ENCODE measurements around the gene BDKRB2. TPM values are rescaled to one million over a fixed set of nuclear protein-coding genes. Genes with fewer than 3 reads are reported as not detected.

The BDKRB2 gene
- total and polyA plus RNA-seq, 2 of the 4 experiments (the other 2 are of a cell fraction), result 60.9 to 73.1 TPM

- no peak for ATAC-seq (ENCODE audit: low read depth)
- Histone ChIP-seq H4K8ac (ENCODE audit: low read depth in 2 of 2, low read length in 2 of 2) (peak overlapping the region; percentile 79 to 92), H2BK20ac (ENCODE audit: low read depth, low read length) (peak overlapping the region; percentile 96), H2BK5ac (ENCODE audit: low read depth, low read length, poor library complexity, severe bottlenecking) (peak overlapping the region; percentile 97), H3K9ac (ENCODE audit: low read depth, low read length) (no peak overlapping the region), H3K9me3 (ENCODE audit: control insufficient read depth, insufficient read depth, low read length) (no peaks in the 10 kb centered on the region), H3K9me1 (ENCODE audit: insufficient read depth, low read length) (peaks cover 32% of the 10 kb centered on the region), H3K14ac (replicated peaks; ENCODE audit: low read depth, low read length) (peak overlapping the region; percentile 87), H3K79me1 (ENCODE audit: low read depth in 1 of 2, low read length in 2 of 2) (peaks cover 15 to 61% of the 10 kb centered on the region in 2 experiments; a peak in 3 of 4 replicates), H3K23ac (ENCODE audit: low read depth, low read length) (peak overlapping the region; percentile 92; the same call in 1 of the 2 replicates), H3K4ac (ENCODE audit: low read depth, low read length) (peak overlapping the region; percentile 99), H2BK15ac (ENCODE audit: low read depth, low read length) (peak overlapping the region; percentile 80), H4K91ac (ENCODE audit: insufficient read depth, low read depth, low read length) (peak overlapping the region; percentile 99), H3K4me3 (ENCODE audit: insufficient read depth, low read depth, low read length) (no peak overlapping the region), H3K56ac (ENCODE audit: extremely low read depth, insufficient read depth, low read length) (peak overlapping the region; percentile 92), H2AFZ (replicated peaks; ENCODE audit: low read length, poor library complexity) (peak overlapping the region; percentile 62), H3K27ac (ENCODE audit: insufficient read depth, low read length) (peak overlapping the region; percentile 91), H2AK9ac (replicated peaks; ENCODE audit: low read depth, low read length, poor library complexity) (peak overlapping the region; percentile 89), H4K20me1 (ENCODE audit: insufficient read depth, low read length) (no peaks in the 10 kb centered on the region), H3K36me3 (ENCODE audit: control insufficient read depth, insufficient read depth, low read length) (peaks cover 7% of the 10 kb centered on the region; the same call in 1 of the 2 replicates), H3K27me3 (ENCODE audit: control insufficient read depth, insufficient read depth, low read length) (no peaks in the 10 kb centered on the region), H2AK5ac (ENCODE audit: low read depth, low read length) (peak overlapping the region; percentile 97), H3K18ac (ENCODE audit: low read depth, low read length) (peak overlapping the region; percentile 84), H3K4me2 (ENCODE audit: low read depth, low read length) (no peak overlapping the region), H3K4me1 (ENCODE audit: control insufficient read depth, insufficient read depth, low read length) (peaks cover 43% of the 10 kb centered on the region), H4K5ac (ENCODE audit: low read depth, low read length) (peak overlapping the region; percentile 87), H2BK120ac (ENCODE audit: low read depth, low read length) (peak overlapping the region; percentile 99)
- ChIA-PET CTCF (interaction anchor here (1.4 to 1.6 kb wide), 2 partner anchors 124 to 151 kb away, joined by 3 to 4 read pairs; no protein-coding TSS in a partner anchor), POLR2A (ENCODE audit: unreplicated experiment) (no interaction called here)
- in situ Hi-C loops (cut with MboI; ENCODE audit: low sequenced_read_pairs), result loop anchor here (25.0 kb wide), 1 partner anchor 714 kb away; the partner anchor contains the start of gene GLRX5
- dilution Hi-C loops (cut with HindIII; ENCODE audit: low sequenced_read_pairs, unreplicated experiment), result no loop called here
- BruUV-seq (replicated peaks), result no TSS peak
- 71% methylated on average over 1 of the region's 4 CpGs; no CpG with 5 or more reads in 1 of the 2 experiments for WGBS, 2 experiments (ENCODE audit: extremely low coverage in 2 of 2, insufficient read length in 1 of 2)
- DNase-seq, result no peak
- intact Hi-C loops (cut with micrococcal nuclease), result no loop called here
- TF ChIP-seq, protein P1, sequence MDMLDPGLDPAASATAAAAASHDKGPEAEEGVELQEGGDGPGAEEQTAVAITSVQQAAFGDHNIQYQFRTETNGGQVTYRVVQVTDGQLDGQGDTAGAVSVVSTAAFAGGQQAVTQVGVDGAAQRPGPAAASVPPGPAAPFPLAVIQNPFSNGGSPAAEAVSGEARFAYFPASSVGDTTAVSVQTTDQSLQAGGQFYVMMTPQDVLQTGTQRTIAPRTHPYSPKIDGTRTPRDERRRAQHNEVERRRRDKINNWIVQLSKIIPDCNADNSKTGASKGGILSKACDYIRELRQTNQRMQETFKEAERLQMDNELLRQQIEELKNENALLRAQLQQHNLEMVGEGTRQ (IDR thresholded peaks at IDR 0.05; ENCODE audit: low read depth, low read length), result 0 out of 2 replicates have a peak, but pooled peaks have one; percentile 32
- TF ChIP-seq RAD21 (IDR thresholded peaks at IDR 0.05; ENCODE audit: low read length) (no peak), NFE2L2 (IDR thresholded peaks at IDR 0.05; ENCODE audit: low read depth, low read length) (no peak), CHD1 (IDR thresholded peaks at IDR 0.05; ENCODE audit: low read depth, low read length) (no peak), RFX5 (IDR thresholded peaks at IDR 0.05; ENCODE audit: low read depth, low read length) (no peak), POLR2A (IDR thresholded peaks at IDR 0.05; ENCODE audit: low read depth, low read length) (no peak), CEBPB (IDR thresholded peaks at IDR 0.05; ENCODE audit: low read depth, low read length) (no peak), SMC3 (IDR thresholded peaks at IDR 0.05; ENCODE audit: low read depth, low read length) (no peak), MAFK (IDR thresholded peaks at IDR 0.05; ENCODE audit: low read depth, low read length) (no peak), BHLHE40 (IDR thresholded peaks at IDR 0.05; ENCODE audit: low read depth, low read length) (peak; percentile 80), RCOR1 (IDR thresholded peaks at IDR 0.05; ENCODE audit: insufficient replicate concordance, low read length) (no peak), FOS (IDR thresholded peaks at IDR 0.05; ENCODE audit: low read depth, low read length) (no peak), MAZ (IDR thresholded peaks at IDR 0.05; ENCODE audit: borderline replicate concordance, low read depth, low read length) (0 out of 2 replicates have a peak, but pooled peaks have one; percentile 27), ELK1 (IDR thresholded peaks at IDR 0.05; ENCODE audit: borderline replicate concordance, low read depth, low read length) (no peak), MXI1 (IDR thresholded peaks at IDR 0.05; ENCODE audit: borderline replicate concordance, low read depth, low read length) (no peak)
These were observed 47.1 kb downstream of the BDKRB2 start for GRCh38 chr14:96251656-96252155.

Data from IMR-90 (cell line).